Measurements from ENCODE around the gene RRP8.

The RRP8 gene

GRCh38 chr11:6650980-6651379 lies 47.6 kb upstream of the RRP8 start:
- no peak for TF ChIP-seq ZBTB7A (IDR thresholded peaks at IDR 0.05; ENCODE audit: low read depth)
- TF ChIP-seq TAF1 (IDR thresholded peaks at IDR 0.05; ENCODE audit: low read depth): no peak
- TF ChIP-seq EGR1 (IDR thresholded peaks at IDR 0.05): no peak
- no peak for TF ChIP-seq NFIC (IDR thresholded peaks at IDR 0.05)
- no peak for TF ChIP-seq MAX (IDR thresholded peaks at IDR 0.05)
- no peak for TF ChIP-seq RAD21 (IDR thresholded peaks at IDR 0.05; ENCODE audit: low read depth)
- no peak for TF ChIP-seq EP300 (IDR thresholded peaks at IDR 0.05; ENCODE audit: borderline replicate concordance)
- TF ChIP-seq CREB1 (IDR thresholded peaks at IDR 0.05; ENCODE audit: low read depth): no peak
- no peak for TF ChIP-seq YY1 (IDR thresholded peaks at IDR 0.05; ENCODE audit: low read depth)
- TF ChIP-seq USF1 (IDR thresholded peaks at IDR 0.05): no peak
- TF ChIP-seq REST (IDR thresholded peaks at IDR 0.05; ENCODE audit: low read depth): no peak
- TF ChIP-seq TEAD4 (IDR thresholded peaks at IDR 0.05): no peak
- TF ChIP-seq CEBPB (IDR thresholded peaks at IDR 0.05): no peak
- no peak for TF ChIP-seq TCF12 (IDR thresholded peaks at IDR 0.05; ENCODE audit: low read depth)
- no peak for TF ChIP-seq FOXM1 (IDR thresholded peaks at IDR 0.05; ENCODE audit: borderline replicate concordance, low read depth)

- no peak for TF ChIP-seq CEBPB (IDR thresholded peaks at IDR 0.05)
- TF ChIP-seq FOXM1 (IDR thresholded peaks at IDR 0.05; ENCODE audit: borderline replicate concordance, low read depth): no peak
- no peak for TF ChIP-seq EP300 (IDR thresholded peaks at IDR 0.05; ENCODE audit: borderline replicate concordance)
- TF ChIP-seq REST (IDR thresholded peaks at IDR 0.05; ENCODE audit: low read depth): no peak
- TF ChIP-seq MAX (IDR thresholded peaks at IDR 0.05): no peak
- TF ChIP-seq RAD21 (IDR thresholded peaks at IDR 0.05; ENCODE audit: low read depth): no peak
- TF ChIP-seq TCF12 (IDR thresholded peaks at IDR 0.05; ENCODE audit: low read depth): no peak
- no peak for TF ChIP-seq EGR1 (IDR thresholded peaks at IDR 0.05)
- no peak for TF ChIP-seq ZBTB7A (IDR thresholded peaks at IDR 0.05; ENCODE audit: low read depth)
- no peak for TF ChIP-seq YY1 (IDR thresholded peaks at IDR 0.05; ENCODE audit: low read depth)
Measured at GRCh38 chr11:6650104-6650503, 46.7 kb upstream of the RRP8 start.

- TF ChIP-seq FOXM1 (IDR thresholded peaks at IDR 0.05; ENCODE audit: borderline replicate concordance, low read depth) (no peak), RAD21 (IDR thresholded peaks at IDR 0.05; ENCODE audit: low read depth) (no peak), TEAD4 (IDR thresholded peaks at IDR 0.05) (no peak), USF1 (IDR thresholded peaks at IDR 0.05) (no peak), CREB1 (IDR thresholded peaks at IDR 0.05; ENCODE audit: low read depth) (no peak)
Measured at GRCh38 chr11:6648501-6648900, 45.1 kb upstream of the RRP8 start.

- TF ChIP-seq RAD21 (IDR thresholded peaks at IDR 0.05; ENCODE audit: low read depth): no peak
- TF ChIP-seq TAF1 (IDR thresholded peaks at IDR 0.05; ENCODE audit: low read depth): no peak
- no peak for TF ChIP-seq TCF12 (IDR thresholded peaks at IDR 0.05; ENCODE audit: low read depth)
- no peak for TF ChIP-seq EP300 (IDR thresholded peaks at IDR 0.05; ENCODE audit: borderline replicate concordance)
- no peak for TF ChIP-seq EGR1 (IDR thresholded peaks at IDR 0.05)
- no peak for TF ChIP-seq ZBTB7A (IDR thresholded peaks at IDR 0.05; ENCODE audit: low read depth)
- TF ChIP-seq REST (IDR thresholded peaks at IDR 0.05; ENCODE audit: low read depth): no peak
- no peak for TF ChIP-seq NFIC (IDR thresholded peaks at IDR 0.05)
- no peak for TF ChIP-seq FOXM1 (IDR thresholded peaks at IDR 0.05; ENCODE audit: borderline replicate concordance, low read depth)
- TF ChIP-seq CREB1 (IDR thresholded peaks at IDR 0.05; ENCODE audit: low read depth): no peak
- TF ChIP-seq USF1 (IDR thresholded peaks at IDR 0.05): no peak
- TF ChIP-seq TEAD4 (IDR thresholded peaks at IDR 0.05): no peak
- TF ChIP-seq MAX (IDR thresholded peaks at IDR 0.05): no peak
- no peak for TF ChIP-seq YY1 (IDR thresholded peaks at IDR 0.05; ENCODE audit: low read depth)
- TF ChIP-seq CEBPB (IDR thresholded peaks at IDR 0.05): no peak
Measured at GRCh38 chr11:6647836-6648235, 44.4 kb upstream of the RRP8 start.

All from Ishikawa (cell line).